Heart left ventricle (tissue), 16 donors: ENCODE measurements around the gene TRIM66. TPM values are rescaled to one million over a fixed set of nuclear protein-coding genes. Genes with fewer than 3 reads are reported as not detected.

ENCODE experiments used
- ATAC-seq, 4 donors: fragments of 200-7000 bp; cut with Tn5 transposase; one replicate each; pipeline ENCODE4 v1.9.1; 2020 to 2022; ENCODE audit warnings: moderate library complexity in 4 of 4, mild to moderate bottlenecking in 3 of 4, moderate number of reproducible peaks in 1 of 4
- DNase-seq, 5 donors: peaks; one replicate each; pipeline ENCODE4 v3.0.0-alpha.2; 2020
- H3K27ac ChIP-seq, 12 donors: fragments of 200-600 bp; sonication (generic) in 4 of 12; one replicate each; pipeline versions ENCODE4 v1.5.0 to v1.8.0; 2016 to 2022; ENCODE audit warnings: mild to moderate bottlenecking in 2 of 12
- H3K27me3 ChIP-seq, 9 donors: fragments of 200-600 bp; sonication (generic) in 2 of 9; one replicate each; pipeline versions ENCODE4 v1.5.1 to v1.8.0; 2016 to 2022; ENCODE audit warnings: mild to moderate bottlenecking in 3 of 9
- H3K36me3 ChIP-seq, 9 donors: fragments of 200-600 bp; sonication (generic) in 2 of 9; one replicate each; pipeline versions ENCODE4 v1.5.0 to v1.8.0; 2018 to 2022; ENCODE audit warnings: mild to moderate bottlenecking in 2 of 9
- H3K4me1 ChIP-seq, 12 donors: fragments of 200-600 bp; sonication (generic) in 4 of 12; one replicate each; pipeline versions ENCODE4 v1.5.0 to v1.8.0; 2016 to 2022; ENCODE audit warnings: mild to moderate bottlenecking in 3 of 12
- H3K4me3 ChIP-seq, 12 donors: fragments of 200-600 bp; sonication (generic) in 4 of 12; one replicate each; pipeline versions ENCODE4 v1.5.0 to v1.8.0; 2017 to 2022; ENCODE audit warnings: mild to moderate bottlenecking in 9 of 12, moderate library complexity in 4 of 12
- H3K9me3 ChIP-seq, 12 donors: fragments of 200-600 bp; sonication (generic) in 4 of 12; one replicate each; pipeline versions ENCODE4 v1.5.0 to v1.8.0; 2016 to 2022; ENCODE audit warnings: mild to moderate bottlenecking in 1 of 12
- CTCF ChIP-seq, 12 donors: fragments of 200-600 bp; sonication (generic) in 4 of 12; IDR thresholded peaks; one replicate each; pipeline versions ENCODE4 v1.5.0 to v1.8.0; 2018 to 2022; ENCODE audit warnings: antibody characterized with exemption in 12 of 12, mild to moderate bottlenecking in 5 of 12
- POLR2A ChIP-seq, 2 donors: fragments of 450-650 bp; IDR thresholded peaks; one replicate each; pipeline ENCODE4 v1.6.1; 2017; ENCODE audit warnings: antibody characterized with exemption in 2 of 2, mild to moderate bottlenecking in 2 of 2, moderate library complexity in 2 of 2
- WGBS, 4 donors: extraction: QIAGEN DNeasy Blood & Tissue Kit in 2 of 4; methylation state at CpG; one replicate each; pipeline versions ENCODE4 v1.1.5 to v1.1.7; 2013 to 2018; 5-methylcytosine and 5-hydroxymethylcytosine counted together
- intact Hi-C, 10 donors: fragments of 100-400 bp; cut with DNase I; formaldehyde crosslinking; loops; one replicate each; pipeline versions ENCODE4 v1.11.1 to v1.14.2; 2022
- polyA plus RNA-seq, 2 donors: library from polyadenylated mRNA; stranded (reverse); fragments of 200-250 nt; gene quantifications; one replicate each; pipeline ENCODE4 v1.2.3, GENCODE V29; 2013
- total RNA-seq, 9 donors: library from RNA; depleted of rRNA in 2 of 9; stranded (reverse); fragments of >200 nt in 2 of 9; fragmentation: NEBNext Ultra II Directional in 3 of 9; extraction: Animal tissue kit (Norgen Biotek cat#: 25700) in 3 of 9; gene quantifications; one replicate each; pipeline versions ENCODE4 v1.1.0 to v1.2.4, GENCODE V29; 2016 to 2023
- donor health status: ischemic (EF 13 %, LVEDD 7.1; RV severe dilation, severe dysfunction).
- donor health status: healthy with polysubstance abuse.
- donor health status: DM: no; HTN: yes; CAD: no.
- donor health status: DM: no; HTN: no; CAD: no.
- donor health status: ischemic (EF 25% LVEDD 6.9; RV normal size, moderate dysfunction).
- donor health status: ischemic (EF 25% LVEDD 5.7; RV mildly dilated, moderate dysfunction).
- donor health status: healthy.
- donor health status: DM: yes; HTN: yes; CAD: no.
- donor health status: ischemic (EF 35%, LVEDD 5.7; RV mildly dilated, moderate dysfunction).
- donor health status: nonischemic (EF 11% LVEDD 7.7; RV severe dilation, severe dysfunction).
- donor health status: DM: yes; HTN: yes; CAD: no.
- donor health status: PGD.
- donor health status: ischemic (EF 29% LVEDD 5.4; RV normal size, mild dysfunction).
- donor health status: nonischemic (EF 23%, LVEDD 6.1; RV moderate dilation, normal function).

Gene TRIM66
- total and polyA plus RNA-seq, 11 donors = 0.71 to 10.1 (median 3.8) TPM

- Histone ChIP-seq H3K27me3 (no peaks in the 10 kb centered on the region), H3K9me3 (no peaks in the 10 kb centered on the region), H3K36me3 (peaks cover 0 to 67% (median 19%) of the 10 kb centered on the region in 9 donors), H3K4me1 (no peaks in the 10 kb centered on the region), H3K4me3 (no peak overlapping the region), H3K27ac (no peak overlapping the region)
- intact Hi-C loops = no loop called here
- TF ChIP-seq POLR2A (IDR thresholded peaks at IDR 0.05) (no peak), CTCF (IDR thresholded peaks at IDR 0.05) (no peak)
- ATAC-seq = no peak
- 91 to 98% (median 96%) methylated on average over 2 of the region's 2 CpGs for WGBS, 4 donors
- no peak for DNase-seq
Measured at GRCh38 chr11:8650401-8650990, 32.0 kb downstream of the TRIM66 start.

GRCh38 chr11:8649361-8649760, 33.1 kb downstream of the TRIM66 start:
- peaks cover 0 to 79% (median 31%) of the 10 kb centered on the region in 9 donors for H3K36me3 ChIP-seq
- no peak for TF ChIP-seq POLR2A (IDR thresholded peaks at IDR 0.05)
- no peak for DNase-seq

GRCh38 chr11:8646873-8647272, 35.6 kb downstream of the TRIM66 start:
- intact Hi-C loops = no loop called here
- no peaks in the 10 kb centered on the region for H3K4me1 ChIP-seq
- no peaks in the 10 kb centered on the region for H3K9me3 ChIP-seq
- no peak for ATAC-seq
- no peak for TF ChIP-seq POLR2A (IDR thresholded peaks at IDR 0.05)
- no peak for TF ChIP-seq CTCF (IDR thresholded peaks at IDR 0.05)
- H3K27ac ChIP-seq = no peak overlapping the region
- H3K4me3 ChIP-seq = no peak overlapping the region
- 95 to 97% (median 96%) methylated on average over 4 of the region's 4 CpGs for WGBS, 4 donors
- DNase-seq = no peak
- peaks cover 0 to 91% (median 36%) of the 10 kb centered on the region in 9 donors for H3K36me3 ChIP-seq
- H3K27me3 ChIP-seq = no peaks in the 10 kb centered on the region

More at GRCh38 chr11:8649361-8649760, 33.1 kb downstream of the TRIM66 start:
- Histone ChIP-seq H3K27ac (no peak overlapping the region), H3K4me1 (no peaks in the 10 kb centered on the region), H3K9me3 (no peaks in the 10 kb centered on the region), H3K4me3 (no peak overlapping the region), H3K27me3 (no peaks in the 10 kb centered on the region)
- ATAC-seq = no peak
- intact Hi-C loops = no loop called here
- 69 to 95% (median 90%) methylated on average over 2 of the region's 2 CpGs for WGBS, 4 donors

GRCh38 chr11:8642196-8642841, 40.1 kb downstream of the TRIM66 start:
- H3K36me3 ChIP-seq = peaks cover 0 to 93% (median 43%) of the 10 kb centered on the region in 9 donors
- WGBS, 4 donors = 72 to 87% (median 78%) methylated on average over 5 of the region's 5 CpGs
- no peaks in the 10 kb centered on the region for H3K9me3 ChIP-seq
- no peaks in the 10 kb centered on the region for H3K27me3 ChIP-seq
- H3K4me1 ChIP-seq = no peaks in the 10 kb centered on the region
- DNase-seq (no peak), ATAC-seq (no peak)
- H3K27ac ChIP-seq = no peak overlapping the region
- intact Hi-C loops = no loop called here
- no peak overlapping the region for H3K4me3 ChIP-seq
- TF ChIP-seq CTCF (IDR thresholded peaks at IDR 0.05) = no peak
- TF ChIP-seq POLR2A (IDR thresholded peaks at IDR 0.05) = no peak
